ENCODE data around the gene CARNS1.

Gene CARNS1

DNA sequence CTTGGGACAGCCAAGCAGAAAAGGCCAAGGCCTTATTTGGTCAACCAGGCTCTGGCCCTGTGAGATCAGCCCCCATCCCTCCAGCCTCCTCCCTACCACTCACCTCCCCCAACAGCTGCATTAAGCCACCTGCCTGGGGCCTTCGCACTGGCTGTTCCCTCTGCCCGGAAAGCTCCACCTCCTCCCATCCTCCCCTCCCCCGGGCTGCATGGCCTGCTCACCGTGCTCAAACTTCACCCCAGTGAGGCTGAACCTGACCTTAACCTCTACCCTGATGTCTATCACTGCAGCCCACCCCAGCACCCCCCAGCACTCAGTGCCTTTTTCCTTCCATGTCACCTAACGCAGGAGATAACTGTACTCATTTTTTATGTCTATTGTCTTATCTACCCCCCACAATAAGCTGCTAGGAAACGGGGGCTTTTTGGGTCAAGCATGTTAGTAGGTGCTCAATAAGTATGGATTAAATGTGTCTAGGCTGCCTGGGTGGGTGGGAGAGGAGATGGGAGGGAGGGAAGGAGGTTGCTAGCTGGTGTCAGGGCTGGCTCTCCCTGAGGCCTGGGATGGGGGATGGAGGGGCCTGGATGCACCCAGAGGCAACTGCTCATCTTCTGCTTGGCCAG lies 21.1 kb downstream of the CARNS1 start:
- intact Hi-C loops (cut with DNase I): no loop called here
- DNase-seq: no peak

DNA sequence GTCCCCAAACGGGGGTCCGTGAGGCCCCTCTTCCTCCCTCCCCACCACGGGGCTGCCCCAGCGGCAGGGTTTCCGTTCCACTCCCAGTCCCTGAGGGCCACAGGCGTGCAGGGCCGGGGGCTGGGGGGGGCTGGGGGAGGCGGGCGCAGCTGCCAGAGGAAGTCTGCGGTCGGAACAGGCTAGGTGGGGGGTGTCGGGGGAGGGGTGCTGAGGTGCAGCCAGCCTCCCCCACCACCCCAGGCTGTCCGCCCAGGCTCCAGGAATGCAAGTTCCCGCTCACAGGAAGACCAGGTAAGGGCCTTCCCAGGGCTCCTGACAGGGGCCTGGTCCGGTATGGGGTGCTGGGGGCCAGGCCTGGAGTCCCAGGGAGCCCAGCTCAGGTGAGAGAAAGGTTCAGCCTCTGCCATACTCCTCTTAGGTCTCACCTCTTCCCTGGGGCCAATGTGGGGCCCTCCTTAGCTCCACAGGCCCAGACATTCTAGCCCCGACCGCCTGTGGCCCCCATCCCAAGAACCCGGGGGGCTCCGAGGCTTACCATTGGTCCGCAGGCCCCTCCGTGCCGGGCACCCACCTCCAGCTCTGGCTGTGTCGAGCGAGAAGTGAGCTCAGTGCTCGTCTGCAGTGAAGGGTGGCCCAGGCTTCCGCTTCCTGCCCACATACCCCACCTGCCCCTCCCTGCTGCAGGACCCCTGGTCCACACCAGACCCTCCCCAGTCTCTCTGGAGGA lies 21.8 kb downstream of the CARNS1 start, which contains the start of gene PTPRCAP:
Gene PTPRCAP (minus strand): TSS at position 601 of the 727 bp plus-strand sequence. CDS start 63 bp downstream, at position 538.
- no peak for DNase-seq
- intact Hi-C loops (cut with DNase I): no loop called here

DNA sequence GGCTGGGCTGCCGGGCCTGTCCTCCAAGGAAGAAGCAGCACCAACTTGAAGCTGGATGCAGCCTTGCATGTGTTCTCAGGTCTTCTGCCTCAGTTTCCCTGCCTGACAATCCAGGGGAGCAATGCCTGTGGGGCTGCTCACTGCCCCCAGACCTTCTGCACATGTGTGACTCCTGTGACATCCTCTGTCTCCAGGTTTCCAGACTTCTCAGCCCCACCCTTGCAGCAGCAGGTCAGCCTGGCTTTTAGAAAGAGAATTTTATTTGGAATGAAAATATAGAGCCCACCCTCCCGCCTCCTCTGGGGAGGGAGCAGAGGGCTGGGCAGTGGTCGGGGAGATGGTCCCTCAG lies 22.3 kb downstream of the CARNS1 start:
- intact Hi-C loops (cut with DNase I): no loop called here
- no peak for DNase-seq

DNA sequence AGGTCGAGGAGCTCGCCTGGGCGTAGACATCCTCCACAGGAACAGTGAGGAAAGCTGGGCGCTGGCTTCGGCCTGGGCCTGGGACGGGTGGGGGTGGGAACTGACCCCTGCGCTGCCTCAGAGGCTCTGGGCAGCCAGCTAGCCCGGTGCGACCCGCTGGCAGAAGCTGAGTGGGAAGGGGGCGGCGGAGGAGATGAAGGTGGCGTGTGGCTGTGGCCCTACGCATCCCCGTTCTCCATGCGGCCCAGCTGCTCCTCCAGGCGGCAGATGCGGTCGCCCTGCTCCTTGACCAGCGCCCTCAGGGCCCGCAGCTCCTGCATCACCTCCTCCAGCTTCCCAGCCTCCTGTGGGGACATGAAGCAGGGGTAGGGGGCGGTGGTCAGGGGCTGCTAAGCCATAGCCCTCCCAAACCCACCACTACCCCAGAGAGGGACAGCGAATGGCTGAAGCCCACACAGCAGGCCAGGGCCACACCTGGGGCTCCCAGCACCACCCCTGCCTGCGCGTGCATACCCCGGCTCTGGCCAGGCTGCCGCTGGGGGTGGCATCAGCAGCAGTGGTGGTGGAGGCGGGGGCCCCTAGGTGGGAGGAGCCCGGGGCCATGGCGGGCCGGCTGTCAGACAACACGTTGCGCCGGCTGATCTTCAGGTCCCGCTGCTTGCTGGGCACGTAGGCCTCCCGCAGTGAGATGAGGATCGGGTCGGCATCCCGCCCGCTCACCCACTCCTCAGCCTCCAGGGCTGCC lies 22.9 kb downstream of the CARNS1 start:
- intact Hi-C loops (cut with DNase I): no loop called here
- peak in 1 of 10 donors; percentile 85 for DNase-seq

DNA sequence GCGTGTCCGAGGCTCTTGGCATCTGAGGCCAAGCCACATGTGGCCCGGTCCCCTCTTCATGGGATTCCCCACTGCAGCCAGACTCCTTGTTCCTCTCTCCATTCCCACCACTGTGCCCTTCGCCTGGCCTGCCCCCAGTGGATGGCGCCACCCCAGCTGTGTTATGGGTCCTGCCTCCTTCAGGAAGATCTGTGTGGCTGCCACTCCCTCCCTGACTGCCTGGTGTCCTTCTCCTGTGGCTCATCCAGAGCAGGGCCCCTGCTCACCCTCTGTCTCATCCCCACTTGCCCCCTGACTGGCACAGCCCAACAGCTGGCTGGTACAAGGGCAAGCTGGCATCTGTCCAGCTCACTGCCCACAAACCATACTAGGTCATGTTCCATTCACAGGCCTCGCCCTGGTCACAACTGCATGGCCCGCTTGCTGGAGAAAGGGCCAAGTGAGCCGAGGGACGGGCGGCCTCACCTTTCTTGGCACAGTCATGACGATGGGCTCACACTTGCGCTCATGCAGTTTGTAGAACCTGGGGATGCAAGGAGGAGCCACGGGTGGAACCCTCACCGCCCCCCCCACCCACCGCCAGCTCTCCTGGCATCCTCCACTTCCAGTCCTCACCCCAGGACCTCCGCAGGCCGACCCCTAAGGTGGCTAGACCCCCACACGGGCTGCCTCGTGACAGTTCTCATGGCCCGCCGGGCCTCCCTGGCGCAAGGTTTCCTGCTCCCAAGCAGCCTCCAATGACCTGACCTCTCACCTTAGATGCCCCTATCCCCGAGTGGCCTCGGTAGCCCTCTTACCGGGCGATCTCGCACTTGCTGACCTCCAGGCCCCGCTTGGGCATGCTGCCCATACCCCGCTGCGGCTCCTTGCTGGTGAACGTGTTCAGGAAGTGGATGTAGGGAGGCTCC lies 24.1 kb downstream of the CARNS1 start:
- peak in 1 of 10 donors; percentile 87 for DNase-seq

DNA sequence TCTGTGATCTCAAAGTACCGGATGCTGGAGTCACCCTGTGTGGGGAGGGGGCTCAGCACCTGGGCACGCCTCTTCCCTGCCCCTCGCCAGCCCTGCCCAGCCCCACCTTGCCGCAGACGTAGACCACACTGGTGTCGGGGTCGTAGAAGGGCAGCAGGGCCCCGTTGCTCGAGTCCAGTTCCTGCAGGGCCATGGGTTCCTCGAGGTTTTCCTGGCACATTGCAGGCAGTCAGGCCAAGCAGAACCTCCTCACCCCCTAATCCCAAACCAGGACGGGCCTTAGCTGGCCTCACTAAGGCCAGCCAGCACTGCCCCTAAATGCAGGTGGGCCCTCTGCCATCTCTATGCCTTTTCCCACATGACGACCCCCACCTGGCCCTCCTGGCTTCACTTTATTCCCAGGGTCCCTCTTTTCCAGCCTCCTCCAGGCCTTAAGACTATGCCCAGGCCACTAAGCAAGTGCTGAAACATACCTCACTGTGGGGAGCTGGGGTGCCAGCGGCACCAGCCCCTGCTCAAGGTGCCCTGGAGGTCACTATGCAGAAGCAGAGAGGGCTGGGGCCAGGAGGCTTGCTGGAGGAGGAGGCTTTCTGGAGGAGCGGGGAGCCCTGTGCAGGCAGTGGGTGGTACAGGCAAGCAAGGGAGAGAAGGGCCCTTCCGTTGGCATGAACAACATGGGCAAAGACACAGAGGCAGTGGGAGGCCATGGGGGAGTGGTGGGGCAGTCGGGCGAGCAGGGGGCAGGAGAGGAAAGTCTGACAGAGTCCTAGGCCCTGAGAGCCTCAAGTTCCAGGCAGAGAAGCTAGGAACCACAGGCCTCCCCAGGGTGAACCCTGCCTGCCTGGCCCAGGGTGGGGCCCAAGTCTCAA lies 25.0 kb downstream of the CARNS1 start:
- intact Hi-C loops (cut with DNase I): loop anchor here (10.0 kb wide), 1 partner anchor 64 kb away; the partner anchor contains the start of genes CDK2AP2 and PITPNM1
- DNase-seq: peak in 1 of 10 donors; percentile 78

More for the DNA sequence above, 24.1 kb downstream of the CARNS1 start:
- intact Hi-C loops (cut with DNase I): loop anchor here (10.0 kb wide), 1 partner anchor 65 kb away; the partner anchor contains the start of genes CDK2AP2 and PITPNM1

DNA sequence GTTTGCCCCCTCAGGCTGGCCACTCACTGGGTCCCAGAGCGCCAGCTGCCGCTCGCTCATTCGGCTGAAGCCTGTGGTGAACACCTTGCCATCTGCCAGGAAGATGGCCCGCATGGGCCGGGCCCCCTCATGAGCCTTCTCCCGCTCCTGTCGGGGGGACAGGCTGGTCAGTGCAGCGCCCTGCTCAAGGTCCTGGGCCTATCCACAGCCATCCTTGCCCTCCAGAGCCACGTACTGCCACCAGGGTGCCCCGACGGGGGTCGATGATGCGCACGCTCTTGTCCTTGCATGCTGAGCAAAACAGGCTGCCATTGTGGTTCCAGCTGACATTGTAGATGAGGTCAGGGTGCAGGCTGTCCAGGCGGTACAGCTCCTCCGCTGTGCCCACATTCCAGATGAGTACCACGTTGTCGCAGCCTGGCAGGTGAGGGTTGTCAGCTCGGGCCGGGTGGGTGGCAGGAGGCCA lies 25.7 kb downstream of the CARNS1 start:
- intact Hi-C loops (cut with DNase I): loop anchor here (10.0 kb wide), 1 partner anchor 64 kb away; the partner anchor contains the start of genes CDK2AP2 and PITPNM1

DNA sequence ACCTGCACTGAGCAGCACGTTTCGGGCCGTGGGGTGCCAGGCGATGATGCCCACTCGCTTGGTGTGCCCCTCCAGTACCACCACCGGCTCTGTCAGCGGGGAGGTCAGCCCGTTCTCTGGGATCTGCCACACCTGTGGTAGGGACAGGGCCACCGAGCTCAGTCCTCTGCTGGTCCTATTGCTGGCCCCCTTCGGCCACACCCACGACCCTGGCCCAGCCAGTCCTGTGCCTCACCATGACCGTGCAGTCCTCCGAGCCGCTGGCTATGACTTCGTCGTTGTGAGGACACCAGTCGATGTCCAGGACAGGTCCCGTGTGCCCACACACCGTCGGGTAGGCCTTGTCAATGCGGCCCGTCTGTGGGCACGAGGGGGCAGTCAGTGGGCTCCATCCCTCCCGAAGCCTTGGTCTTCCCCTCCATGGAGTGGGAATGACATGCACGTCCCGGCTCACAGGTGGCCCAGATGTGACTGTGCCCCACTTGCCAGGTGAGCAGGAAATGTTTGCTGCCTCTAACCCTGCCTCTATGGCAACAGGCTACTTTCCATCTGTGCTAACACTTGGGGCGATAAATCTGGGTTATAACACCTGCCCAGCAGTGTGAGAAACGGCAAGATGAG lies 26.4 kb downstream of the CARNS1 start:
- intact Hi-C loops (cut with DNase I): loop anchor here (10.0 kb wide), 1 partner anchor 63 kb away; the partner anchor contains the start of genes CDK2AP2 and PITPNM1
- DNase-seq: peak in 1 of 10 donors; percentile 80

More for the DNA sequence above, 25.7 kb downstream of the CARNS1 start:
- DNase-seq: peak in 1 of 10 donors; percentile 84

DNA sequence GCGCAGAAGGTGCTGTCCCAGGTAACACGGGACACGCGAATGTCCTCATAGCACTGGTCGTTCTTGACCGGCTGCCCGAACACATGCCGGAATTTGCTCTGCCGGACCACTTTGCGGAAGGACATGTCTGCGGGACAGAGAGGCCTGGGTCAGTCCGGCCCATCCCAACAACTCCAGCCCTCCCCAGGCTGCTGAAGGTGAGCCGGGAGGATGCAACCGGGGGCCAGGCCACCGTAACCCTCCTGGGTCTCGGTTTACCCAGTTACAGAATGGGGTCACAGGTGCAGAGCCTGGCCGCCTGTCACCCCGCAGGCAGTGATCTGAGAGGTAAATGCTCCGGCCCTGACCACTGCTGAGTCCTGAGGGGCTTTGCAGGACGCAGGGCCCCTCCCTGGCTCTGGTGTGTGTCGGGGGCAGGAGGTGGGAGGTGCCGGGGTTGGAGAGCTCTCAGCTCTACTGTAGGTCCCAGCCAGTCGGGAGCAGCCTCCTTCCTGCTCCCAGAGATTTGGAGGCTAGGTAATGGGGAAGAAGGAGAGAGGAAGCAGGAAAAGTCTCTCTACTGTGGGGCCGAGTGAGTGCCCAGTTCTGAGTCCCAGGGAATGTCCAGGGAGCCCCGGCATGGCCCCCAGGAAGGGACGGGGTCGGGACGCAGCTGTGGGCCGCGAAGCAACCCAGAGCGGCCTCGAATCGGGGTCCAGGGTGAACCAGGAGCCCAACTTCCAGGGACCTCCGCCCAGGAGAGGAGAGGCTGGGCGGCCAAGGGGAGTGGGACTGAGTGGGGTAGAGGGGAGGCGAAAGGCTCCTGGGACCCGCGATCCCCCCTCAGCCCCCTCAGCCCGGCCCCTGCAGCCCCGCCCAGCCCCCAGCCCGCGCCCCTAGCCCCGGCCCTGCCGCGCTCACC lies 27.3 kb downstream of the CARNS1 start:
- peak in 2 of 10 donors; percentile 65 to 82 for DNase-seq
- intact Hi-C loops (cut with DNase I): loop anchor here (10.0 kb wide), 1 partner anchor 62 kb away; the partner anchor contains the start of genes CDK2AP2 and PITPNM1

DNA sequence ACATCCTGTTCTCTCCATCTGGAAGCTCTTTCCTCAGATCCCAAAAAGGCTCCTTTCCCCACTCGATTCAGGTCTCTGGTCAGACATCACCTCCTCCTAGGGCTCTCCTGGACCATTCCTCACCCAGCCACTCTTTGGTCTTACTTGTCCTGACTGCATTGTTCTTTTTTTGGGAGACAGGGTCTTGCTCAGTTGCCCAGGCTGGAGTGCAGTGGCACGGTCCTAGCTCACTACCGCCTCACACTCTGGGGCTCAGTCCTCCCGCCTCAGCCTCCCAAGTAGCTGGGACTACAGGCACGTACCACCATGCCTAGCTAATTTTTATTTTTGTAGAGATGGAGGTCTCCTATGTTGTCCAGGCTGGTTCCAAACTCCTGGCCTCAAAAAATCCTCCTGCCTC lies 30.0 kb downstream of the CARNS1 start:
- DNase-seq: no peak
- intact Hi-C loops (cut with DNase I): loop anchor here (10.0 kb wide), 1 partner anchor 59 kb away; the partner anchor contains the start of genes CDK2AP2 and PITPNM1

DNA sequence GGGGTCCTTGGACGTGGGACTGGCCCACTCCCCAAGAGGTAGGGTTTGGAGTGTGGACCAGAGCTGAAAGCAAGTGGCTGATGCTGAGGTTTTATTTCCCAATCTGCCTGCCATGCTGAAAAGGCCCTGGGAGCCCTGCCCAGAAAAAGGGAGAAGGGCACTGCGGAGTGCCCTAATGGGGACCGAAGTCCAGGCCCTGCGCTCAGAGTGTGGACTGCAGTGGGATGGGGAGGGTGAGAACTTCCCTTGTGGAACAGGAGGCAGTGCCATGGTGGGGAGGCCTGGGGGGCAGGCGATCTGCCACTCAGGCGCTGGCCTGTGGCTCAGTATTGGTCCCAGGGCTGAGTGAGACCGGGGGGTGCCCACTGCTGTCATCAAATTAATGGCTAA lies 32.7 kb downstream of the CARNS1 start:
- intact Hi-C loops (cut with DNase I): loop anchor here (10.0 kb wide), 1 partner anchor 57 kb away; the partner anchor contains the start of genes CDK2AP2 and PITPNM1
- DNase-seq: peak in 1 of 10 donors; percentile 75

DNA sequence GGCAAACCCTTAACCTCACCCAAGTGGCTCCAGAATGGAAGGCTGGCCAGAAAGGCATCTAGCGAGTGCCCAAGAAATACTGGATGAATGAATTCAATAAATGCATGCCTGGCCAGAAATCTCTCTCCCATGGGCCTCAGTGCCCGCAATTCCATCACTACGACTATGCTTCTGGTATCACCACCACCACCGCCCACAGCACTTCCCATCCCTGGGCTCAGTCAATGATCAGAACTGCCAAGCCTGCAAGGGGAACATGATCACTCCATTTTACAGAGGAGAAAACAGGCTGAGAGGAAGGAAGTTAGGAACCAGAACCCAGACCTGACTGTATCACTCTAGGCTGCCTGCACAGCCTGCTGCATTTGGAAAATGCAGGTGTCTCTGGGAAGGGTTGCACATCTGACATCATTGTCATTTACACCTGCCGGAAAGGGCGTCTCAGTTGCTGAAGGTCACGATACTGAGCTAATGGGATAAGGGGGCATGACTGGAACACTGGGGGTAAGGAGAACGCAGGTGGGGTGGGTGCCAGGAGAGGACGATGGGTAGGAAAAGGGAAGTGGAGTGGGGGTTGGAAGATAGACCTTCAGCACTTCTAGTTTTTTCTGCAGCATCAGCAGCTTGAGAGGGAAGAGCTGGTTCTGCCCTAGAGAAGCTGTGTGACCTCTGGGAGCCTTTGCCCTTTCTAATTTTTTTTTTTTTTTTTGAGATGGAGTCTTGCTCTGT lies 33.8 kb downstream of the CARNS1 start:
- intact Hi-C loops (cut with DNase I): loop anchor here (10.0 kb wide), 1 partner anchor 56 kb away; the partner anchor contains the start of genes CDK2AP2 and PITPNM1
- no peak for DNase-seq

DNA sequence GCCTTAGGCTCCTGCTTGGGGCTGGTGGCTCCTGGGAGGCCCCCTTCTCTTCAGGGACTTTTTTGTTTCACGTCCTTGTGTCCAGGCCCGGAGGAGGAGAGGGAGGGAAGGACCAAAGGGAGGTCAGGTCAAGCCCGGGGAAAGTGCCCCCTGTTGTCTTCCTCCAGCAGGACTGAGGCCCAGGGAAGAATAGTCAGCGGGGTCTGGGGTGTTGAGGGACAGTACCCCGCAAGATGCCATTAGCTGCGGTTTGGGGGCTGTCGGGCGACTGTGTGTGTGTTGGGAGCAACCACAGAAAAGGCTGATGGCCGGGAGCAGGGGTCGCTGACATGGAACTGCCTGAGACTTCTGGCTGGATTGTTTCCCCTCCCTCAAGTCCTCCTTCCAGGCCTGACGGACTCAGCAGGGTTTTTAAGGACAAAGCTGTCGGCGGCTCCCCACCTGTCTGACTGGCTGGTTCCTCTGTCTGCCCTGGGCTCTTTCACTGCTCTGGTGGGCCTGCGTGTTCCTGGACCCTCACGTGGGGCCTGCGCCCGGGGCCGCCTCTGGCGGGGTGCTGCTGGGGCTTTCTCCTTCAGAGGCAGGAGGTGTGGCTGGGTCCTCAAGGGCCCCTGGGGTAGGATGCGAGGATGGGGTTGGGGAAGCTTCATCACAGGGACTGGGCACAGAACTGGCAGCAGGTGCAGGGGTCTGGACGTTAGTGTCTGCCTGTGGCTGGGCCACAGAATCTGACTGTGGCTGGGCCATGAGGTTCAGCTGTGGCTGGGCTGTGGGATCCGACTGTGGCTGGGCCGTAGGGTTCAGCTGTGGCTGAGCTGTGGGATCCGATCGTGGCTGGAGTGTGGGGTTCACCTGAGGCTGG lies 35.5 kb downstream of the CARNS1 start:
- intact Hi-C loops (cut with DNase I): no loop called here
- DNase-seq: peak in 1 of 10 donors; percentile 67

DNA sequence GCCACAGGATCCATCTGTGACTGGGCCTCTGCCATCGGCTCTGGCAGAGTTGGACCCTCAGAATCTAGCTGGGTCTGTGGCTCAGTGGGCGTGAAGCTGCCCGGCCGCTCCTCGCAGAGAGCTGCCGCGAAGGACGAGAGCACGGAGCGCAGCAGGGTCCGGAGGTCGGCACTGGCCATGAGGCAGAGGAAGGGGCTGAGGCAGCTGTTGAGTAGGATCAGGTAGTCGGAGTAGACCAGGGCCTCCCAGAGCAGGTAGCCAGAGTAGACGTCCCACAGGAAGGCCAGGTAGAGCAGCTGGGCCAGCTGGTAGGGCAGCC lies 36.1 kb downstream of the CARNS1 start:
- DNase-seq: no peak
- intact Hi-C loops (cut with DNase I): no loop called here

DNA sequence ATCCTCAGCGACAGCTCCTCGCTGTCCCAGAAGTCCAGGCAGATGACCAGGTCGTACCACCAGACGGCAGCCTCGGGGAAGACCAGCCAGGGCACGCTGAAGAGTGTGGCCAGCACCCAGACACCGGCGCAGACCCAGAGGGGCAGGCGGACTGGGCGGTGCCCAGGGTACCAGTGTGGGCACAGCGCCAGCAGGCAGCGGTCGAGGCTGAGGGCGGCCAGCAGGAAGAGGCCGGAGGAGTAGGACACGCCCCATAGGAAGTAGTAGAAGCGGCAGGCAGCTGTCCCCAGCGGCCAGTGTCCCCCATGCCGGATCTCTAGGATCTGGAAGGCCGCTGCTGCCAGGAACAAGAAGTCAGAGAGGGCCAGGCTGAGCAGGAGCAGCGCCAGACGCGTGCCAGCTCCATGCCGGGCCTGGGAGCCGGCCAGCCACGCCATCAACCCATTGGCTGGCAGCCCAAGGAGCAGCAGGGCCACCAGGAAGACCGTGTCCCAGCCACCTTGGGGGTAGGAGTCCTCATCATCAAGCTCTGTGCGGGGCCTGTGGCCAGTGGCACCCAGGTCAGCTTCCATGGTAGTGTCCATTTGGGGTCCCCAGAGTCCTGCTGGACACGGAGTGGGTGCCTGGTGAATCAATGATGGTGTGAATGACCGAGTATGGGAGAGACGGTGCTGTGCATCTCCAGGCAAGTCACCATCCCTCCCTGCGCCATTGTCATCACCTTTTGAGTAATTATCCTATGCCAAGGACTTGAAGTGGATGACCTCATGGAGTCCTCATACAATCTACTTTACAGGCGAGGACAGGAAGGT lies 36.9 kb downstream of the CARNS1 start, which contains the start of gene GPR152:
Gene GPR152 (minus strand): TSS at position 589 of the 812 bp plus-strand sequence. CDS start 5 bp downstream, at position 584.
- peak in 1 of 10 donors; percentile 89 for DNase-seq
- intact Hi-C loops (cut with DNase I): no loop called here

All from posterior cingulate gyrus (tissue), 11 donors.